GM12891 (cell line): Measurements from ENCODE around the gene LHX3.

Experiments
- POLR2A ChIP-seq: IDR thresholded peaks from 2 replicates; pipeline ENCODE4 v1.6.1; 2011; ENCODE audit warnings: low read depth, low read length, control low read depth
- POLR2AphosphoS5 ChIP-seq: IDR thresholded peaks from 2 replicates; pipeline ENCODE4 v1.6.1; 2011; ENCODE audit warnings: low read depth, low read length, control low read depth

- TF ChIP-seq POLR2AphosphoS5, result no peak
- TF ChIP-seq POLR2A, result no peak
These were observed 23.4 kb upstream of the LHX3 start for GRCh38 chr9:136228107-136228875.
